Astrocyte (in vitro differentiated cells and primary cell): Measurements from ENCODE around the gene NRDC.

ENCODE experiments used
- EZH2 ChIP-seq: IDR thresholded peaks from 2 replicates; pipeline ENCODE4 v1.6.1; 2012; ENCODE audit warnings: mild to moderate bottlenecking, low read length, inconsistent platforms; ENCODE audit not compliant: insufficient read depth
- TF ChIP-seq, protein P1 (sequence below): IDR thresholded peaks from 2 replicates; pipeline ENCODE4 v1.5.1; 2011; ENCODE audit warnings: low read depth, mild to moderate bottlenecking, inconsistent platforms, low read length, moderate library complexity; ENCODE audit not compliant: insufficient read depth

DNA sequence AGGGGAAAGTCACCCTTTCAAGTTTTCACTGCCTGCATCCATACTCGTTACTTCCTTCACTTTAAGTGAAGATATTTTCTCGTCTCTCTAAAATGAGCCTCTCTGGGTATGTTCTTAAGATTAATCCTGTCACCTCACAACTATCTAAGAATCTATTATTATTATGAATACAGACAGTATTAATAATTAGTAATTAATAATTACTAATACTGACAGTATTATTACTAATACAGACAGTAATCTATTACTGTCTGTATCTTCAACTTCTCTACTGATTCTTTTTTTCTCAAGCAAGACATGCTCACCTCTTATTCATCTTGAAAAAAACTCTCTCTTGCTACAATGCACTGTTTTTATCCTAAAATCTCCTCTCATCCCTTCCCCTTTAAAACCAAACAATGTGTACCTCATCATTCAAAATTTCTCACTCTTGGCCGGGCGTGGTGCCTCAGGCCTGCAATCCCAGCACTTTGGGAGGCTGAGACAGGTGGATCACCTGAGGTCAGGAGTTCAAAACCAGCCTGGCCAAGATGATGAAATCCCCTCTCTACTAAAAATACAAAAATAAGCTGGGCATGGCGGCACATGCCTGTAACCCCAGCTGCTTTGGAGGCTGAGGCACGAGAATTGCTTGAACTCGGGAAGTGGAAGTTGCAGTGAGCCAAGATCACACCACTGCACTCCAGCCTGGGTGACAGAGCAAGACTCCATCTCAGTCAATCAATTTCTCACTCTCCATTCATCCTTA, 7.8 kb downstream of the NRDC start:
- TF ChIP-seq, protein P1, sequence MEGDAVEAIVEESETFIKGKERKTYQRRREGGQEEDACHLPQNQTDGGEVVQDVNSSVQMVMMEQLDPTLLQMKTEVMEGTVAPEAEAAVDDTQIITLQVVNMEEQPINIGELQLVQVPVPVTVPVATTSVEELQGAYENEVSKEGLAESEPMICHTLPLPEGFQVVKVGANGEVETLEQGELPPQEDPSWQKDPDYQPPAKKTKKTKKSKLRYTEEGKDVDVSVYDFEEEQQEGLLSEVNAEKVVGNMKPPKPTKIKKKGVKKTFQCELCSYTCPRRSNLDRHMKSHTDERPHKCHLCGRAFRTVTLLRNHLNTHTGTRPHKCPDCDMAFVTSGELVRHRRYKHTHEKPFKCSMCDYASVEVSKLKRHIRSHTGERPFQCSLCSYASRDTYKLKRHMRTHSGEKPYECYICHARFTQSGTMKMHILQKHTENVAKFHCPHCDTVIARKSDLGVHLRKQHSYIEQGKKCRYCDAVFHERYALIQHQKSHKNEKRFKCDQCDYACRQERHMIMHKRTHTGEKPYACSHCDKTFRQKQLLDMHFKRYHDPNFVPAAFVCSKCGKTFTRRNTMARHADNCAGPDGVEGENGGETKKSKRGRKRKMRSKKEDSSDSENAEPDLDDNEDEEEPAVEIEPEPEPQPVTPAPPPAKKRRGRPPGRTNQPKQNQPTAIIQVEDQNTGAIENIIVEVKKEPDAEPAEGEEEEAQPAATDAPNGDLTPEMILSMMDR, result no peak
- no peak for TF ChIP-seq EZH2
